HepG2 (cell line): Measurements from ENCODE around the gene VKORC1L1. TPM values are rescaled to one million over a fixed set of nuclear protein-coding genes. Genes with fewer than 3 reads are reported as not detected.

ENCODE experiments used
- ATAC-seq: fragments of 200-7000 bp; cut with Tn5 transposase; 3 replicates; pipeline ENCODE4 v1.9.1; 2020; ENCODE audit warnings: mild to moderate bottlenecking, moderate library complexity
- BruUV-seq: library from RNA; stranded (reverse); fragments of 400-500 nt; replicated peaks from 2 replicates; lab custom pipeline; 2021; lab: Mats Ljungman, UMichigan
- CTCF ChIA-PET: fragments of 300-600 bp; formaldehyde crosslinking; extraction: SDS; loops from one replicate; lab custom pipeline; 2021; ENCODE audit warnings: low total read pairs, inconsistent platforms, low intra/inter-chr PET ratio; lab: Yijun Ruan, JAX
- POLR2A ChIA-PET: fragments of 350-600 bp; sonication (Branson Sonifier 250); formaldehyde crosslinking; loops from one replicate; lab custom pipeline; 2020; ENCODE audit warnings: antibody characterized with exemption, inconsistent platforms; lab: Yijun Ruan, JAX
- DNase-seq: peaks from one replicate; pipeline ENCODE4 v3.0.0-alpha.2; 2015; ENCODE audit warnings: low spot score
- FAIRE-seq: peaks from 3 replicates; lab custom pipeline; 2011; peaks lifted over from hg19 to GRCh38; lab: Jason Lieb, UNC
- H2AFZ ChIP-seq: one replicate; pipeline ENCODE4 v1.6.1; 2011; ENCODE audit warnings: low read length, inconsistent platforms
- H3K27ac ChIP-seq: fragments of 300-600 bp; 3 replicates; pipeline ENCODE4 v1.8.0; 2011; ENCODE audit warnings: mixed run types, mild to moderate bottlenecking, mixed read lengths, low read length, inconsistent platforms; ENCODE audit not compliant: insufficient read depth; ENCODE audit errors: extremely low read length
- H3K27me3 ChIP-seq, 2 experiments: fragments of 200-600 bp in 1 of 2; 2 replicates in 1 of 2; 3 replicates in 1 of 2; pipeline versions ENCODE4 v1.6.0 to v1.8.0; 2011; ENCODE audit warnings: low read length in 2 of 2, mild to moderate bottlenecking in 2 of 2, moderate library complexity in 2 of 2, inconsistent platforms in 1 of 2; ENCODE audit not compliant: insufficient read depth in 2 of 2, control insufficient read depth in 1 of 2
- H3K36me3 ChIP-seq, 2 experiments: fragments of 200-600 bp in 1 of 2; replicated peaks in 1 of 2; 2 replicates in 1 of 2; 3 replicates in 1 of 2; pipeline versions ENCODE4 v1.5.1 to v1.8.0; 2011; ENCODE audit warnings: low read length in 2 of 2, inconsistent platforms in 1 of 2; ENCODE audit not compliant: insufficient read depth in 2 of 2, control insufficient read depth in 1 of 2
- H3K4me1 ChIP-seq: 2 replicates; pipeline ENCODE4 v1.5.1; 2012; ENCODE audit warnings: low read length, inconsistent platforms; ENCODE audit not compliant: insufficient read depth
- H3K4me2 ChIP-seq: 2 replicates; pipeline ENCODE4 v1.6.0; 2011; ENCODE audit warnings: low read depth, low read length, inconsistent platforms
- H3K4me3 ChIP-seq, 3 experiments: fragments of 200-600 bp in 1 of 3; sonication (generic), shearing (Covaris generic) in 1 of 3; replicated peaks in 1 of 3; 2 replicates each; pipeline ENCODE4 v1.5.1; 2011 to 2016; ENCODE audit warnings: low read length in 3 of 3, inconsistent platforms in 2 of 3, low read depth in 2 of 3, mild to moderate bottlenecking in 2 of 3, control low read depth in 1 of 3, mixed read lengths in 1 of 3; ENCODE audit not compliant: insufficient read depth in 1 of 3
- H3K79me2 ChIP-seq: one replicate; pipeline ENCODE4 v1.6.1; 2011; ENCODE audit warnings: low read length, inconsistent platforms; ENCODE audit not compliant: insufficient read depth
- H3K9ac ChIP-seq: 2 replicates; pipeline ENCODE4 v1.6.0; 2011; ENCODE audit warnings: mild to moderate bottlenecking, low read depth, low read length, inconsistent platforms; ENCODE audit not compliant: insufficient read depth
- H3K9me3 ChIP-seq: 2 replicates; pipeline ENCODE4 v1.5.1; 2012; ENCODE audit warnings: mild to moderate bottlenecking, low read length
- H4K20me1 ChIP-seq: 2 replicates; pipeline ENCODE4 v1.6.0; 2011; ENCODE audit warnings: inconsistent platforms, mild to moderate bottlenecking, low read length, moderate library complexity; ENCODE audit not compliant: insufficient read depth
- AGO2 ChIP-seq: fragments of 200-400 bp; formaldehyde crosslinking; optimal IDR thresholded peaks from 2 replicates; pipeline ENCODE3; 2017; ENCODE audit warnings: mild to moderate bottlenecking, low read depth, low read length, moderate library complexity
- GATA4 ChIP-seq: sonication (generic); IDR thresholded peaks from 2 replicates; pipeline ENCODE4 v1.6.1; 2016; ENCODE audit warnings: antibody characterized with exemption, low read depth, borderline replicate concordance
- HMG20B ChIP-seq: conservative IDR thresholded peaks from 2 replicates; pipeline ENCODE4 v1.6.1; 2016; ENCODE audit warnings: missing genetic modification reagents, missing compliant biosample characterization
- KLF11 ChIP-seq: IDR thresholded peaks from 2 replicates; pipeline ENCODE4 v1.6.1; 2016; ENCODE audit warnings: missing compliant biosample characterization
- MED1 ChIP-seq: sonication (generic); formaldehyde crosslinking; IDR thresholded peaks from 2 replicates; pipeline ENCODE4 v1.4.0; 2020; ENCODE audit warnings: missing genetic modification reagents
- YEATS4 ChIP-seq: sonication (generic); formaldehyde crosslinking; IDR thresholded peaks from 2 replicates; pipeline ENCODE4 v1.4.0; 2020; ENCODE audit warnings: missing genetic modification reagents, borderline replicate concordance
- ZNF230 ChIP-seq: sonication (generic); formaldehyde crosslinking; IDR thresholded peaks from 2 replicates; pipeline ENCODE4 v1.4.0; 2020; ENCODE audit warnings: mild to moderate bottlenecking, missing genetic modification reagents
- ZNF282 ChIP-seq: fragments of 450-650 bp; IDR thresholded peaks from 2 replicates; pipeline ENCODE4 v1.6.1; 2018; ENCODE audit not compliant: partially characterized antibody
- ZNF563 ChIP-seq: sonication (generic); formaldehyde crosslinking; IDR thresholded peaks from 2 replicates; pipeline ENCODE4 v1.8.0; 2022; ENCODE audit warnings: mild to moderate bottlenecking, moderate library complexity, missing genetic modification reagents
- in situ Hi-C: cut with HindIII; loops from 2 replicates; pipeline ENCODE4 v1.10.0; 2017; ENCODE audit warnings: low pct_unique_long_range_greater_than_20kb; ENCODE audit not compliant: extremely low pct_ligation_motif_present
- intact Hi-C: fragments of 100-400 bp; cut with micrococcal nuclease; formaldehyde crosslinking; loops from one replicate; pipeline ENCODE4 v1.10.0; 2022; ENCODE audit not compliant: unreplicated experiment
- polyA plus RNA-seq, 8 experiments: library from polyadenylated mRNA; depleted of rRNA in 3 of 8; stranded (reverse) in 7 of 8; unstranded in 1 of 8; fragments of >200 nt; fragmentation: Illumina TruSeq in 4 of 8; extraction: Trizol in 4 of 8; gene quantifications; 2 replicates each; pipeline versions ENCODE4 v1.2.1 to v1.2.3, GENCODE V29; 2011 to 2016; ENCODE audit warnings: low read depth in 4 of 8, missing spikeins in 1 of 8, mixed read lengths in 1 of 8; ENCODE audit not compliant: insufficient read depth in 1 of 8
- total RNA-seq, 5 experiments: library from RNA; depleted of rRNA; stranded (reverse); fragments of >200 nt; fragmentation: Illumina TruSeq; extraction: Trizol; gene quantifications; 2 replicates each; pipeline ENCODE4 v1.2.3, GENCODE V29; 2016; ENCODE audit warnings: low read depth in 1 of 5
- TF ChIP-seq, protein P1 (sequence below): sonication (generic); formaldehyde crosslinking; IDR thresholded peaks from 2 replicates; pipeline ENCODE4 v1.5.0; 2020; ENCODE audit warnings: mild to moderate bottlenecking, missing genetic modification reagents, borderline replicate concordance
- TF ChIP-seq, protein P2 (sequence below): sonication (generic); formaldehyde crosslinking; IDR thresholded peaks from 2 replicates; pipeline ENCODE4 v1.5.1; 2020; ENCODE audit warnings: mild to moderate bottlenecking, missing genetic modification reagents, borderline replicate concordance
- TF ChIP-seq, protein P3 (sequence below): sonication (generic); formaldehyde crosslinking; IDR thresholded peaks from 2 replicates; pipeline ENCODE4 v1.5.0; 2020; ENCODE audit warnings: missing genetic modification reagents
- TF ChIP-seq, protein P4 (sequence below): sonication (generic); formaldehyde crosslinking; conservative IDR thresholded peaks from 2 replicates; pipeline ENCODE4 v1.8.0; 2022; ENCODE audit warnings: missing genetic modification reagents

VKORC1L1 gene
- total and polyA plus RNA-seq, 2 of the 13 experiments (the other 11 are each of a cell fraction or from before 2014, with no cell fraction given): 13.9 to 16.5 TPM

DNA sequence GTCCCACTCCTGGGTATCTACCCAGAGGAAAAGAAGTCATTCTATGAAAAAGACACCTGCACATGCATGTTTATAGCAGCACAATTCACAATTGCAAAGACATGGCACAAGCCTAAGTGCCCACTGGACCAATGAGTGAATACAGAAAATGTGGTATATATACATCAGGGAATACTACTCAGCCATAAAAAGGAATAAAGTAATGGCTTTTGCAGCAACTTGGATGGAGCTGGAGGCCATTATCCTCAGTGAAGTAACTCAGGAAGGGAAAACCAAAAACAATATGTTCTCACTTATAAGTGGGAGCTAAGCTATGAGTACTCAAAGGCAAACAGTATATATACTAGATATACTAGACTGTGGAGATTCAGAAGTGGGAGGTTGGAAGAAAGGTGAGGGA is 53.7 kb downstream of the VKORC1L1 start:
- in situ Hi-C loops: no loop called here
- peaks cover 10% of the 10 kb centered on the region for H3K79me2 ChIP-seq
- no peak overlapping the region for H3K9ac ChIP-seq
- no peaks in the 10 kb centered on the region for H3K9me3 ChIP-seq
- H3K4me3 ChIP-seq: no peak overlapping the region
- BruUV-seq: no TSS peak
- no peak for ATAC-seq
- H2AFZ ChIP-seq: no peak overlapping the region
- POLR2A ChIA-PET: no interaction called here
- H3K27me3 ChIP-seq: no peaks in the 10 kb centered on the region
- intact Hi-C loops: no loop called here
- TF ChIP-seq ZNF563 (no peak), ZNF230 (CRISPR knock-in tag) (no peak), HMG20B (CRISPR knock-in tag) (no peak), AGO2 (no peak), KLF11 (CRISPR knock-in tag) (no peak), GATA4 (no peak), ZNF282 (no peak), YEATS4 (CRISPR knock-in tag) (no peak), MED1 (CRISPR knock-in tag) (no peak)
- TF ChIP-seq, protein P1, sequence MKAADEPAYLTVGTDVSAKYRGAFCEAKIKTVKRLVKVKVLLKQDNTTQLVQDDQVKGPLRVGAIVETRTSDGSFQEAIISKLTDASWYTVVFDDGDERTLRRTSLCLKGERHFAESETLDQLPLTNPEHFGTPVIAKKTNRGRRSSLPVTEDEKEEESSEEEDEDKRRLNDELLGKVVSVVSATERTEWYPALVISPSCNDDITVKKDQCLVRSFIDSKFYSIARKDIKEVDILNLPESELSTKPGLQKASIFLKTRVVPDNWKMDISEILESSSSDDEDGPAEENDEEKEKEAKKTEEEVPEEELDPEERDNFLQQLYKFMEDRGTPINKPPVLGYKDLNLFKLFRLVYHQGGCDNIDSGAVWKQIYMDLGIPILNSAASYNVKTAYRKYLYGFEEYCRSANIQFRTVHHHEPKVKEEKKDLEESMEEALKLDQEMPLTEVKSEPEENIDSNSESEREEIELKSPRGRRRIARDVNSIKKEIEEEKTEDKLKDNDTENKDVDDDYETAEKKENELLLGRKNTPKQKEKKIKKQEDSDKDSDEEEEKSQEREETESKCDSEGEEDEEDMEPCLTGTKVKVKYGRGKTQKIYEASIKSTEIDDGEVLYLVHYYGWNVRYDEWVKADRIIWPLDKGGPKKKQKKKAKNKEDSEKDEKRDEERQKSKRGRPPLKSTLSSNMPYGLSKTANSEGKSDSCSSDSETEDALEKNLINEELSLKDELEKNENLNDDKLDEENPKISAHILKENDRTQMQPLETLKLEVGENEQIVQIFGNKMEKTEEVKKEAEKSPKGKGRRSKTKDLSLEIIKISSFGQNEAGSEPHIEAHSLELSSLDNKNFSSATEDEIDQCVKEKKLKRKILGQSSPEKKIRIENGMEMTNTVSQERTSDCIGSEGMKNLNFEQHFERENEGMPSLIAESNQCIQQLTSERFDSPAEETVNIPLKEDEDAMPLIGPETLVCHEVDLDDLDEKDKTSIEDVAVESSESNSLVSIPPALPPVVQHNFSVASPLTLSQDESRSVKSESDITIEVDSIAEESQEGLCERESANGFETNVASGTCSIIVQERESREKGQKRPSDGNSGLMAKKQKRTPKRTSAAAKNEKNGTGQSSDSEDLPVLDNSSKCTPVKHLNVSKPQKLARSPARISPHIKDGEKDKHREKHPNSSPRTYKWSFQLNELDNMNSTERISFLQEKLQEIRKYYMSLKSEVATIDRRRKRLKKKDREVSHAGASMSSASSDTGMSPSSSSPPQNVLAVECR (CRISPR knock-in tag): no peak
- TF ChIP-seq, protein P2, sequence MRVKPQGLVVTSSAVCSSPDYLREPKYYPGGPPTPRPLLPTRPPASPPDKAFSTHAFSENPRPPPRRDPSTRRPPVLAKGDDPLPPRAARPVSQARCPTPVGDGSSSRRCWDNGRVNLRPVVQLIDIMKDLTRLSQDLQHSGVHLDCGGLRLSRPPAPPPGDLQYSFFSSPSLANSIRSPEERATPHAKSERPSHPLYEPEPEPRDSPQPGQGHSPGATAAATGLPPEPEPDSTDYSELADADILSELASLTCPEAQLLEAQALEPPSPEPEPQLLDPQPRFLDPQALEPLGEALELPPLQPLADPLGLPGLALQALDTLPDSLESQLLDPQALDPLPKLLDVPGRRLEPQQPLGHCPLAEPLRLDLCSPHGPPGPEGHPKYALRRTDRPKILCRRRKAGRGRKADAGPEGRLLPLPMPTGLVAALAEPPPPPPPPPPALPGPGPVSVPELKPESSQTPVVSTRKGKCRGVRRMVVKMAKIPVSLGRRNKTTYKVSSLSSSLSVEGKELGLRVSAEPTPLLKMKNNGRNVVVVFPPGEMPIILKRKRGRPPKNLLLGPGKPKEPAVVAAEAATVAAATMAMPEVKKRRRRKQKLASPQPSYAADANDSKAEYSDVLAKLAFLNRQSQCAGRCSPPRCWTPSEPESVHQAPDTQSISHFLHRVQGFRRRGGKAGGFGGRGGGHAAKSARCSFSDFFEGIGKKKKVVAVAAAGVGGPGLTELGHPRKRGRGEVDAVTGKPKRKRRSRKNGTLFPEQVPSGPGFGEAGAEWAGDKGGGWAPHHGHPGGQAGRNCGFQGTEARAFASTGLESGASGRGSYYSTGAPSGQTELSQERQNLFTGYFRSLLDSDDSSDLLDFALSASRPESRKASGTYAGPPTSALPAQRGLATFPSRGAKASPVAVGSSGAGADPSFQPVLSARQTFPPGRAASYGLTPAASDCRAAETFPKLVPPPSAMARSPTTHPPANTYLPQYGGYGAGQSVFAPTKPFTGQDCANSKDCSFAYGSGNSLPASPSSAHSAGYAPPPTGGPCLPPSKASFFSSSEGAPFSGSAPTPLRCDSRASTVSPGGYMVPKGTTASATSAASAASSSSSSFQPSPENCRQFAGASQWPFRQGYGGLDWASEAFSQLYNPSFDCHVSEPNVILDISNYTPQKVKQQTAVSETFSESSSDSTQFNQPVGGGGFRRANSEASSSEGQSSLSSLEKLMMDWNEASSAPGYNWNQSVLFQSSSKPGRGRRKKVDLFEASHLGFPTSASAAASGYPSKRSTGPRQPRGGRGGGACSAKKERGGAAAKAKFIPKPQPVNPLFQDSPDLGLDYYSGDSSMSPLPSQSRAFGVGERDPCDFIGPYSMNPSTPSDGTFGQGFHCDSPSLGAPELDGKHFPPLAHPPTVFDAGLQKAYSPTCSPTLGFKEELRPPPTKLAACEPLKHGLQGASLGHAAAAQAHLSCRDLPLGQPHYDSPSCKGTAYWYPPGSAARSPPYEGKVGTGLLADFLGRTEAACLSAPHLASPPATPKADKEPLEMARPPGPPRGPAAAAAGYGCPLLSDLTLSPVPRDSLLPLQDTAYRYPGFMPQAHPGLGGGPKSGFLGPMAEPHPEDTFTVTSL: no peak
- TF ChIP-seq, protein P3, sequence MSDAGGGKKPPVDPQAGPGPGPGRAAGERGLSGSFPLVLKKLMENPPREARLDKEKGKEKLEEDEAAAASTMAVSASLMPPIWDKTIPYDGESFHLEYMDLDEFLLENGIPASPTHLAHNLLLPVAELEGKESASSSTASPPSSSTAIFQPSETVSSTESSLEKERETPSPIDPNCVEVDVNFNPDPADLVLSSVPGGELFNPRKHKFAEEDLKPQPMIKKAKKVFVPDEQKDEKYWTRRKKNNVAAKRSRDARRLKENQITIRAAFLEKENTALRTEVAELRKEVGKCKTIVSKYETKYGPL (CRISPR knock-in tag): no peak
- TF ChIP-seq, protein P4, sequence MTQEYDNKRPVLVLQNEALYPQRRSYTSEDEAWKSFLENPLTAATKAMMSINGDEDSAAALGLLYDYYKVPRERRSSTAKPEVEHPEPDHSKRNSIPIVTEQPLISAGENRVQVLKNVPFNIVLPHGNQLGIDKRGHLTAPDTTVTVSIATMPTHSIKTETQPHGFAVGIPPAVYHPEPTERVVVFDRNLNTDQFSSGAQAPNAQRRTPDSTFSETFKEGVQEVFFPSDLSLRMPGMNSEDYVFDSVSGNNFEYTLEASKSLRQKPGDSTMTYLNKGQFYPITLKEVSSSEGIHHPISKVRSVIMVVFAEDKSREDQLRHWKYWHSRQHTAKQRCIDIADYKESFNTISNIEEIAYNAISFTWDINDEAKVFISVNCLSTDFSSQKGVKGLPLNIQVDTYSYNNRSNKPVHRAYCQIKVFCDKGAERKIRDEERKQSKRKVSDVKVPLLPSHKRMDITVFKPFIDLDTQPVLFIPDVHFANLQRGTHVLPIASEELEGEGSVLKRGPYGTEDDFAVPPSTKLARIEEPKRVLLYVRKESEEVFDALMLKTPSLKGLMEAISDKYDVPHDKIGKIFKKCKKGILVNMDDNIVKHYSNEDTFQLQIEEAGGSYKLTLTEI (CRISPR knock-in tag): no peak
- no peak overlapping the region for H3K27ac ChIP-seq
- peaks cover 33% of the 10 kb centered on the region for H3K4me1 ChIP-seq
- H3K4me2 ChIP-seq: no peak overlapping the region
- peaks cover 10% of the 10 kb centered on the region for H4K20me1 ChIP-seq
- CTCF ChIA-PET: no interaction called here
- no peak for FAIRE-seq
- H3K36me3 ChIP-seq: no peaks in the 10 kb centered on the region
- no peak for DNase-seq
